Stimulated activated CD4-positive, alpha-beta T cell treated with anti-CD3 and anti-CD28 coated beads, TNF-alpha, amount 100 ng/mL, for 24 hours (primary cell): ENCODE measurements around the gene FLACC1.
A peak's percentile ranks its signal among the peaks of the same experiment; 100 is the strongest.
"Not testable (repeated sequence)": the region's sequence is repeated elsewhere in the genome, so short reads cannot be mapped to it uniquely, and the experiment has no call there.

Source experiments
- DNase-seq, 3 experiments: peaks; one replicate each; pipeline ENCODE4 v3.0.0-alpha.2; 2020; ENCODE audit warnings: low read depth in 3 of 3

The FLACC1 gene, protein sequence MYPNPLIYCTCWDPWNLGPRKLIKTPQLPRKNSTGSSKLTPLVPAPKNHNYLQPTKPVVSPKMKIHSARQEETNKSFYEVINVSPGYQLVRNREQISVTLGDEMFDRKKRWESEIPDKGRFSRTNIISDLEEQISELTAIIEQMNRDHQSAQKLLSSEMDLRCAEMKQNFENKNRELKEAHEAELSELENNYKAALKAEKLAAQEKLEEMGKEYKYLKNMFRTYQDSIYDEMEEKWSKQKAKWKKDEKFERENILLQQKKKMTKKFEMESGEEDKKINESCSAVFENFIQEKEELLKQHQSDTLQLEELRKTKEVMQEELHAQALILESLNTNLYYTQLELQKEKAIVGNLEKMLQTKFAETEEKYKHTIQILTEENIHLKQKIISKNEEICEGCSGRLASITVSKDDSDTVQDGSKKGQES

DNA sequence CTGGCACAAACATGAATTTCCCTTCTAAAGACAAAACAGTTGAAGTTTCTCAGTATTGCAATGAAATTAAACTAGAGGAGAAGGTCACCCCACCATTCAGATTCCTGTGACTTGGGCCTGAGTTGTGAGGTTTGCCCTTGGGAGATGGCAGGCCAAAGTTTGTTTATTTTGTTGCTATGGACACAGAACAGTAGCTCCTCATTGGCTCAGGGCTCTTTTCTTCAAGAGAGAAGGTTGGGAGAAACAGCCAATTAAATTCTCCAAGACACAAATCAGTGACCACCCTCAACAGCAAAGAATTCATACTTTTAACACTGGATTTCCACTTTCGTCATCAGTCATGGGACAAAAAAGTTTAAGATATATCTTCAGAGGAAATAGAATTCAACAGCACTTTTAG lies at the start of gene FLACC1:
Gene FLACC1 (minus strand): TSS at position 125 of the 400 bp plus-strand sequence. CDS start 5,941 bp downstream, outside the sequence.
- DNase-seq: no peak

DNA sequence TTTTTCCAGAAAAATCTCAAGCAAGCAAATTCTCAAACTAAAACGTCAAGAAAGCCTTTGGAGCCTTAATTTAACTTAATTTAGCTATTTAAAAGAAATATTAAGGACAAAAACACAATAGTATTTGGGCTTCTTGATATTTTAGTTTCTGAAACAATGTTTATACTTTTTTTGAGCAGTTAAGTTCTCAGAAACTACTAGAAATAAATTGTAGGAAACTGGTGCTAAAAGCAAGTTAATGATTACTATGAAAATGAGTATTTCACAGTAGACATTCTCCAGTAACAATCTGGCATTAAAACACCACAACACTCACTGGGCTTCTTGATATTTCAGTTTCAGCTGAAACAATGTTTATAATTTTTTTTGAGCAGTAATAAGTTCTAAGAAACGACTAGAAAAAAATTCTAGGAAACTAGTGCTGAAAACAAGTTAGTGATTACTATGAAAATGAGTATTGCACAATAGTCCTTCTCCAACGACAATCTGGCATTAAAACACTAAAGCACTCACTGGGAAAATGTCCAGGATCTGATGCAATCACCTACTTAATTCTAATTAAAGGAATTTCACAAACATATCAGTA lies 49.0 kb upstream of the FLACC1 start:
- DNase-seq: no peak

DNA sequence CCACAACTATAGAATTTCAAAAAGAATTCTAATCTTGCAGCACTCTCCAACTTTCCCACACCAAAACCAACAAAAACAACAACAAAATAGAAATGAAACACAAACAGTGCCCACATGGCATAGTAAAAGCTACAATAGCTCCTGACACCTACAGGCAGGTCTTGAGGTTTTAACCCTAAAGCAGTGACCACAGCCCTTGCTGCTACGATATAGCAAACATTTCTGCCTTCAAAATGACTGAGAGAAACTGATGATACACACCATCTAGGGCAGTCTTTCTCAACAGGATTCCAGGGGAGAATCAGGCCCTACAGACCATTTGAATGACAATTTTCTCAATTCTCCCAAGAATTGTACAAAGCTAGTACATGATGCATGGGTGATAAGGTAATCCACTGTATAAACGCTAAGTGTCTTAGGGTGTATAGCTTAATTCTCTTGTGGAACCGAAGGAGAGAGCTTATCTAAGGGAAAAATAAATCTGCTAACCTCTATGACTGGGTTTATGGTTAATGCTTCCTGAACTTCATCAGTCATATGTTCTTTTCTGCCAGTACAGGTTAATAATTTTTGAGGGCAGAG lies 47.6 kb upstream of the FLACC1 start:
- DNase-seq: no peak

DNA sequence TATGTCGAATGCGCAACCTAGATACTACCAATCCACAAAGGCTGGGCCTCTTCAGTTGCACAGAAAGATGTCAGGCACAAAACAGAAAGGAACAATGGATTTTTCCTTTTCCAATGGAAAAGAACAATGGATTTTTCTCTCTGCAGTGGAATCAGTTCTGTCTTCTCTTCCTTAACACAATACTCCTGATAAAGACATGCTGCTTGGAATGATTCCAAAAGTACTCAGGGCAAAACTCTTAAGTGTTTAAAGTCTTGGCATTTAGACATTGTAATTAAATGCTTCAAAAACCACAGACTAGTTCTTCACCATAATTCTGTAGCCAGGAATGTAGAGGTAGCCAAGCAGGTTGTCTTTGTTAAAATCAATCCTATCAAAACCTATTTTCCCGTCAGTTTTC lies 46.7 kb upstream of the FLACC1 start:
- no peak for DNase-seq

DNA sequence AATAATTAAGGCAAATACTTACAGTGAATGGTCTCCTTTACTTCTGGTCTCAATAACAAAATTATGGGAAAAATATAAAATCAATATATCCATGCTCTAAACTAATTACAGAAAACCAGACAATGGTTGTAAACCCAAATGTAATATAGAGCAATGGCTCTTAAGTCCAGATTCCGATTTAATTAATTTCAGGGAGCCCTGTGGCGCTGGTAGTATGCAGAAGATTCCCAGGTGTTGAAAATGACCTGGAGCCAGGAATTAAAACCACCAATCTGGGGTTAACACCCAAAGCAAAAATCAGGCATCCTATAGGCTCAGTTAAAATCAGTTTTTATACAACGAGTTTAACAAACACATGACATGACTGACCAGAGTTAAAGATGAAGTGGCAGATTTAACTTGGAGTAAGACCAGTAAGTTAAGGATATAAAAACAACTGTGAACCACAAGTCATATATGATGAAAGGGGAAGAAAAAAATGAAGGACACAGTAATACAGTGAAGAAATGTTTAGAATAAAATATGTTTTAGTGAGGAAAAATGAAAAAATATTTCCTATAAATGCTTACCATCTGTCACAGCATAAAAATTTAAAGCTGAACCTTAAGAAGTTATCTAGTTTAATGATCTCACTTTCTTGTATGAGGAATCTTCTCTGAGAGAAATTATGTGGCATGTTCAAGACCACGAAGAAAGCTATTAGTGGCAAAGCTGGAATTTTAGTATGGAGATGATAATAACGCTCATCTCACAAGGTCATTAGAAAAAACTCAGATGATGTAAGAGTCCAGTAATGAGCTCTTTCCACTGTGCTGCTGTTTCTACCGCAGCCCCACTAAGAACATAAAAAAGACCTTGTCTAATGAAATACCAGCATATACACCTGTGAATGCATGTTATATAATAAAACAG lies 45.8 kb upstream of the FLACC1 start:
- no peak for DNase-seq

DNA sequence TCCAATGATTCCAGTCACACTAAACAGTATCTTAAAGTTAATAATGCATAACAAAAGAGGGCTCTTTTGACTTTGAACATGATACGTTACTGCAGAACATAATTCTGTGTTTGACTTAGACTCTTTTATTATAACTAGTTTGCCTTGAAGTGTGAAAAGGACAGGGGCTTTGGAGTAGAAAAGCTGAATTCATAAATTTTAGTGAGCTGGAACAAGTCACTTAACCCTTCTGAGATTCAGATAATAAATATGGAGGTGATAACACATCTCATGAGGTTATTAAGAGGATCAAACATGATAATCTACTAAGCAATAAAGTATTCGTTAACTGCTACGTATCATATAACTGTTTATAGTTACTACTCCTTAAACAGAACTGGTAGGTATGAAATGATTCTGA lies 44.7 kb upstream of the FLACC1 start:
- DNase-seq: no peak

DNA sequence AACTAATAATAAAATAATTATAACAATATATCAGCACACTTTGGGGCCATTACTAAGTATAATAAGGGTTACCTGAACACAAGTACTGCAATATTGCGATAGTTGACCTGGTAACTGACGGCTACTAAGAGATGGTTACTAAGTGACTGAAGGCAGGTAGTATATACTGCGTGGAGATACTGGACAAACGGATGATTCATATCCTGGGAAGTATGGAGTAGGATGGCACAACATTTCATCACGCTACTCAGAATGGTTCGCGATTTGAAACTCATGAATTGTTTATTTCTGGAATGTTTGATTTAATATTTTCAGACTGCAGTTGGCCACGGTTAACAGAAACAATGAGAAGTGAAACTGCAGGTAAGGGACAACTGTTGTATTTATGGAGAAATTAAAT lies 39.5 kb upstream of the FLACC1 start:
- DNase-seq: no peak

DNA sequence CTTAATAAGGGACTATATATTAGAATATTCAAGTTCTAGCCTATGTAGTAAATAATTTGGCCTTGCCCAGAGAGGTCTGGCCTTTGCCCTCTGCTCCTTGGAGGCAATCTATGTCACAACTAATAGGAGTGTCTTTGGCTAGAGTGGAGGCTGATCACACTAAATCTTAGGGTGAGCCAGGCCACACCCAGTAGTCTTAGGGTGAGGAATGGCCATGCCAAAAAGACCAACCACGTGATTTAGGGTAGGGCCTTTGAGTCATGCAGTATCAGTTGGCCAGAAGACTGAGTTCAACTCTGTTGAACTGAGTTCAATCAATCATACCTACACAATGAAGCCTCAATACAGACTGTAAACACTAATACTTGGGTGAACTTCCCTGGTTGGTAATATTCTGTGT lies 26.0 kb upstream of the FLACC1 start:
- no peak for DNase-seq

DNA sequence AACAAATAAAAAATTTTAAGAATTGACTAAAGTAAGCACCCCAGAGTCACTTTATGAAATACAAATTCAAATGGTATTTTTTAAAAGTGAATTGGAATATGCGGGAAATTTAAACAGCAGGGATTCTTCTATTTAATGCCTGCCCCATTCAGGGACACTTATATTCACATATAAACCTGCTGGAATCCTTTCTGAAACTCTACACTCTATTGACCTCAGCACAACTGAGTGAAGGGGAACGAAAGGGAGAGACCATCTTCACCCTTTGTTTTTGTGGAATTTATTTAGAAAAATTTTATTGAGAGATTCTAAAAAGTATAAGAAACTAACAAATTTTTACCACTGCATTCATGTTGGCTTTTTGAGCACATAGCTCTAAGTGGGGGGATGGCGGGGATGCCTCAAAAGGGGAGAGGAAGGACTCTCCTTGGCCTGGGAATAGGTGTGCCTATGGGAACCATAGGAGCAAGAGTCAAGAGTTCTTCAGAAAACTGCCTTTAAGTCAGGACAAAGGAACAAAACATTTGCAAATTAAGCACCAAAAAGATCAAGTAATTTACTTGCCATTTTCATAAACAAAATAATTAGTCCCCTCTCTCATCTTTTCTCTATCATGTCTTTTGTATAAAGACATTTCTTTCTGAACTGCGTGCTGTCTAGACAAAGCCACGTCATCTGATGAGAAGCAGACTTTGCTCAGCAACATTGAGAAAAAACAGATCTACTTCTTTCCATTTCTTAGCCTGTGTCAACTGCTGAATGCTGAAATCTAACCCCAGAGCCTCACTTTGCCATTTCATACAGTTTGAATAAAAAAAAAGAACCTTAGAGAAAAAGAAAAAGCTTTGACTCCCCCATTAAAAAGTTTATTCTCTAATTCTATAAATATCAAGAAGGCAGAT lies 21.6 kb upstream of the FLACC1 start:
- DNase-seq: no peak

DNA sequence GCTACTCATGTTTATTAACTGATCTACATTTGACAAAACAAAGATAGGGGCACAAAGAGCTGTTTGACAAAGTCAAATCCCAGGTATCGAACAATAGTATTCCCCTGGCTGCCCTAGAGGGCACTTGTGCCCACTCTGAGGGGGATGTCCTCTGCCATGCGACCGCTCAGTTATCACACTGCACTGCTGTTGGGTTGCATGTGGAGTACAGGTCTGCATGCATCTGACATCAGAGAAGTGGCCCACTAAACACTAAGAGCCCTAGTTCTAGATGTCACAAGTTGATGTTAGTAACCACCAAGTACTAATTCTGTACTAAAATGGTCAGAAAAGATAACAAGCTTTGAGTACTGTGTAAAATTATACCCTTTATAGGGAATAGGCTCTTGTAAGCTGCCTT lies 20.1 kb upstream of the FLACC1 start:
- no peak for DNase-seq

DNA sequence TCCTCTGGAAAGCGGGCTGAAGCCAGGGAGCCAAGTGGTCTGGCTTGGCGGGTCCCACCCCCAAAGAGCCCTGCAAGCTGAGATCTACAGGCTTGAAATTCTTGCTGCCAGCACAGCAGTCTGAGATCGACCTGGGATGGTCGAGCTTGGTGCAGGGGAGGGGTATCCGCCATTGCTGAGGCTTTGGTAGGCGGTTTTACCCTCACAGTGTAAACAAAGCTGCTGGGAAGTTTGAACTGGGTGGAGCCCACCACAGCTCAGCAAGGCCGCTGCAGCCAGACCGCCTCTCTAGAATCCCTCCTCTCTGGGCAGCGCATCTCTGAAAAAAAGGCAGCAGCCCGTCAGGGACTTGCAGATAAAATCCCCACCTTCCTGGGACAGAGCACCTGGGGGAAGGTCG lies 12.6 kb upstream of the FLACC1 start:
- DNase-seq: no peak

DNA sequence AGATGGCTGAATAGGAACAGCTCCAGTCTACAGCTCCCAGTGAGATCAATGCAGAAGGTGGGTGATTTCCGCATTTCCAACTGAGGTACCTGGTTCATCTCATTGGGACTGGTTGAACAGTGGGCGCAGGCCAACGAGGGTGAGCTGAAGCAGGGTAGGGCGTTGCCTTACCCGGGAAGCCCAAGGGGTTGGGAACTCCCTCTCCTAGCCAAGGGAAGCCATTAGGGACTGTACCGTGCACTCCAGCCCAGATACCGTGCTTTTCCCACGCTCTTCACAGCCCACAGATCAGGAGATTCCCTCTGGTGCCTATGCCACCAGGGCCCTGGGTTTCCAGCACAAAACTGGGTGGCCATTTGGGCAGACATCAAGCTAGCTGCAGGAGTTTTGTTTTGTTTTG lies 12.2 kb upstream of the FLACC1 start:
- not testable (repeated sequence) for DNase-seq

DNA sequence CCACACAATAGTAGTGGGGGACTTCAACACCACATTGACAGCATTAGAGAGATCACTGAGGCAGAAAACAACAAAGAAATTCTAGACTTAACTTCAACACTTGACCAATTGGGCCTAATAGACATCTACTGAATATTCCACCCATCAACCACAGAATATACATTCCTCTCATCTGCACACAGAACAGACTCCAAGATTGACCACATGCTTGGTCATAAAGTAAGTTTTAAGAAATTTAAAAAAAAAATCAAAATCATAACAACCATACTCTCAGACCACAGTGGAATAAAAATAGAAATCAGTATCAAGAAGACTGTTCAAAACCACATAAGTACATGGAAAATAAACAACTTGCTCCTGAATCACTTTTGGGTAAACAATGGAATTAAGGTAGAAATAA lies 9.0 kb upstream of the FLACC1 start:
- no peak for DNase-seq

DNA sequence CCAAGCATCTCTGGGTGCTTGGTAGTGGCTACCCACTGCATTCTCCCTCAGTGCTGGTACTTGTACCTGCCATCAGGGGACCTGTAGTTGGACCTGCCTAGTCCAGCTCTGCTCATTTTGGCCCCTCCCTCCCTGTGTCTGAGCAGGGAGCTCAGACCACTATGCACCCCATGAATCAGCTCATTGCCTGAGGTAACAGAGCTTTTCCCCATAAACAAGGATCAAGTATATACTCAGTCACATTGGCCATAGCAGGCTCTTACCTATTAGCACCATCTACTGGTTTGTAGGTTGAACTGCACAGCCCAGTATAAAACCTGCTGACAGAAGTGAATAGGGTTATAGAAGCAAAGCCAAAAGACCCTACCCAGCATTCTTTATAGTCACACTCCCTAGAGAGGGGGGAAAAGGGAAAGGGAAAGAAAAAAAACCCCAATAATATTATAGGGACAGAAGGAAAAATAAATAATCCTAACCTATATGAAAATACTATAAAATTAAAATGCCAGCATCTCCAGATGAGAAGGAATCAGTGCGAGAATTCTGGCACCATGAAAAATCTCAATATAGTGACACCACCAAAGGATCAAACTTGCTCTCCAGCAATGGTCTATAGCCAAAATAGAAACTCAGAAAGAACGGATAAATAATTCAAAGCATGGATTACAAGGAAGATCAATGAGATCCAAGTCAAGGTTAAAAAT lies 6.9 kb upstream of the FLACC1 start:
- peak in 1 of 3 experiments; percentile 13 for DNase-seq

DNA sequence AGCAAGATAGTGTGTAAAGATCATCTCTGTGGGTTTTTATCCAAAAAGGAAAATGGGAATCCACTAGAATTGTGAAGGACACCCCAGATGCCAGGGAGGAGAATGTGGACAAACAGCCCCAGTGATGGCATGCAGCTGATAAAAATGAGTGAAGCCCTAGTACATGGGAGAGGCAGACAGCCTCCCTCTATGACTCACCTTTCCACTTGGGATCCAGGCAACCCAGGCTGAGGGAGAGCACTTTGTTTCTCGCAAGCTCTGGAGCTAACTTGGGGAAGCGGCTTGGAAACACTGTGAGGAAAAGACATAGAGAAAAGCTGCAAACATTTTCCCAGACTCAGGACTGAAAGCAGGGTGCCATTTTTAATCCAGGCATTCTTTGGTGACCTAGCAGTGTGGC lies 5.3 kb upstream of the FLACC1 start:
- no peak for DNase-seq

DNA sequence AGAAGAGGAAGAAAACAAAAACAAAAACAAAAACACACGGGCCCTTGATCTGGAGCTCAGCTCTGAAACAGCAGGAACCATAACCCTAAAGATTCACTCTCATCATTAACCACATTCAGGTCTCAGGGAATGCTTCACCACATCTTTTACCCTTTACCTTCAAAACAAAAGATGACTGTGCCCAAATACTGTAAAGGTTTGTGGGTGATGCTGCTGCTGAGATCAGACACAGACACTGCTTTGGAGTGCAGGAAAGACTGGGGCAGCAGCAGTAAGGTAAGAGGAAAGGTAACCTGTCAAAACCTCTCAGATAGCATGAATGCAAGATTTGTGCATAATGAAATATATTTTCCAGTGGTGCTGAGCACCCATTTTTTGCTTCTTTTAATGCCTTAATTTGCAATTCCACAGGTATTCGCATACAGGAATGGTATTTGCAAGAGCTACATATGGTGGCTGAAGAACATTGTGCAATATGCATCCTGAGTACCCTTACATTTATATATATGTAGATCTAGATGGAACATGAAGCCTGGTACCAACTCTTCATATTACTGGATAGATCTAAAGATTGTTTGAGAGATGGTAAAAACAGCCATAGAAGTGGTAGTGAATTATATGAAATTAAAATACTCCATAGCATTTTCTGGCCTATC lies 4.1 kb upstream of the FLACC1 start:
- no peak for DNase-seq

DNA sequence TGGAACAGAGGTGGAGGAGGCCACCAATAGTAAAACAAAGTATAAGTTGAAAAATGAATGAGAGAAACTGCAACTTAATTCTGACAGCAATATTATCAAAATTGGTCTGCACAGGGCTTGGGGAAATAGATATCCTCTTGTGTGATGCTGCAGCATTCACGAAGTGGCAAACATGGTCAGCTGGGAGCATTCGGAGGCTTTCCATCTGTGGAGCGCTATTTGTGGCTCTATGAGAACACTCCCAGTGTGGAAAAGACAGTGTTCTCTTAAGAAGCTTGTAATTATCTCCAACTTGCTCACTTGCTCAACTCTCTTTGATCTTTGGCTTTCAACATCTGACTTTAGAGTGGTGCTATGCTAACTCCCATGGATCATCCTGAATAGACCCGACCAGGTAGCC lies 3.1 kb upstream of the FLACC1 start:
- no peak for DNase-seq

DNA sequence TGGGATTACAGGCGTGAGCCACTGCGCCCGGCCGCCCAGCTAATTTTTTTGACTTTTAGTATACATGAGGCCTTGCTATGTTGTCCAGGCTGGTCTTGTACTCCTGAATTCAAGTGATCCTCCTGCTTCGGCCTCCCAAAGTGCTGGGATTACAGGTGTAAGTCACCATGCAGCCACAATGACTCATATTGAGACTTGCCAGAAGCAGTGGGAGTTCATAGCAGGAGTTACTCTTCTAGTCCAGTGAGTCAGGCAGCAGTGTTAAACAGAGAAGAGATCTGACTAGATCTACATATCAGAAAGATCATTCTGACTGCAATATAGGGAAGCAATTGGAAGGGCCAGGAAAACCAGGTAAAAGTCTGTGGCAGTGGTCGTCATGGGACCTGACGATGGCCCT lies 1.5 kb upstream of the FLACC1 start:
- DNase-seq: peak in 1 of 3 experiments; percentile 26

DNA sequence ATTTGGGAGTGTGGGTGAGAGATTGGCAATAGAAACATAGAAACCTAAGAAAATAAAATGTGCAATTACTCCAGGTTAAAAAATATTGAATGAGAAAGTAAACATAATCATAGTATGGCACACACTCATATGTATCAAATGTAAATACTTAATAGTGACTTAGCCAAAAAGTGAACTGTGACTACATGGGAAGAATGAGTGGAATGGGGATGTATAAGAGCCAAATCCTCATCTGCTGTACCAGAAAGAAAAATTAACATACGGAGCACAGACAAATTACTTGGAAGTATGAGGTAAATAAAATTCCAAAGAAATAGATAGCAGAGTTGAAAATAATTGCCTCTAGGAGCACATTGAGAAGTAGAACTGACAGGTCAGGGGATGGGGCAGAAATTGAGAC lies 4.0 kb downstream of the FLACC1 start:
- no peak for DNase-seq

DNA sequence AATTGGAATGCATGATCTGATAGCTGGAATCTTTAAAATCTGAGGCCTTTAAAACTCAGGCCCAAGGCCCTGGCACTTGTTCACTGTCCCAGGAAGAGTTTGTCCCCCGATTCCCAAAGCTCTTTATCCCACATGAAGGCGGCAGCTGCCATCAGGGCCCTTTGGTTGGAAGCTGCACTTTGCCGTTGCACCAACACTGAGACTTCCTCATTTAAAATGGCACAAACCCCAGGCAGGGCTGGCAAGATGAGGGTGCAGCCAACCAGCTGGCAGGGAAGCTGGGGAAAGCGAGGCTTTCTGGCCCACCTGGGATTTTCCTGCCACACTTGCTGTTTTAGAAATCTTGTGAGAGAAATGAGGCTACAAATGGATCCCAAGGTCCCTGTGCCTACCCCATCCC lies 6.3 kb downstream of the FLACC1 start:
- DNase-seq: no peak
